AG09309 (cell line): ENCODE results near the gene CTAGE4.
"Not testable (repeated sequence)": the region's sequence is repeated elsewhere in the genome, so short reads cannot be mapped to it uniquely, and the experiment has no call there.

Source experiments
- DNase-seq: peaks from one replicate; pipeline ENCODE4 v3.0.0-alpha.2; 2010; ENCODE audit warnings: low read depth
- H3K4me3 ChIP-seq: 2 replicates; pipeline ENCODE4 v1.5.1; 2011; ENCODE audit warnings: mild to moderate bottlenecking, low read depth, low read length, moderate library complexity; ENCODE audit not compliant: control insufficient read depth

The CTAGE4 gene

GRCh38 chr7:144217200-144217599 lies 33.9 kb downstream of the CTAGE4 start:
- not testable (repeated sequence) for H3K4me3 ChIP-seq, DNase-seq

- not testable (repeated sequence) for H3K4me3 ChIP-seq, DNase-seq
These were observed 35.3 kb downstream of the CTAGE4 start for GRCh38 chr7:144218581-144218980.

- H3K4me3 ChIP-seq, DNase-seq: not testable (repeated sequence)
These were observed 35.9 kb downstream of the CTAGE4 start for GRCh38 chr7:144219149-144219548.

GRCh38 chr7:144220531-144220930 lies 37.3 kb downstream of the CTAGE4 start:
- H3K4me3 ChIP-seq, DNase-seq: not testable (repeated sequence)

GRCh38 chr7:144223675-144224074 lies 40.4 kb downstream of the CTAGE4 start:
- not testable (repeated sequence) for DNase-seq, H3K4me3 ChIP-seq

GRCh38 chr7:144226866-144227265 lies 43.6 kb downstream of the CTAGE4 start:
- DNase-seq, H3K4me3 ChIP-seq: not testable (repeated sequence)

GRCh38 chr7:144228810-144229209 lies 45.5 kb downstream of the CTAGE4 start:
- not testable (repeated sequence) for H3K4me3 ChIP-seq, DNase-seq

GRCh38 chr7:144231027-144231426 lies 47.8 kb downstream of the CTAGE4 start:
- DNase-seq, H3K4me3 ChIP-seq: not testable (repeated sequence)

- H3K4me3 ChIP-seq, DNase-seq: not testable (repeated sequence)
These were observed 49.8 kb downstream of the CTAGE4 start for GRCh38 chr7:144233039-144233438.
